GM12873 (cell line): ENCODE results near the gene KRT35.

ENCODE experiments used
- TF ChIP-seq, protein P1 (sequence below): IDR thresholded peaks from 2 replicates; pipeline ENCODE4 v1.5.1; 2012; ENCODE audit warnings: low read depth, mild to moderate bottlenecking, moderate library complexity, low read length, control low read depth; ENCODE audit not compliant: insufficient read depth; ENCODE audit errors: missing control alignments

KRT35 gene

DNA sequence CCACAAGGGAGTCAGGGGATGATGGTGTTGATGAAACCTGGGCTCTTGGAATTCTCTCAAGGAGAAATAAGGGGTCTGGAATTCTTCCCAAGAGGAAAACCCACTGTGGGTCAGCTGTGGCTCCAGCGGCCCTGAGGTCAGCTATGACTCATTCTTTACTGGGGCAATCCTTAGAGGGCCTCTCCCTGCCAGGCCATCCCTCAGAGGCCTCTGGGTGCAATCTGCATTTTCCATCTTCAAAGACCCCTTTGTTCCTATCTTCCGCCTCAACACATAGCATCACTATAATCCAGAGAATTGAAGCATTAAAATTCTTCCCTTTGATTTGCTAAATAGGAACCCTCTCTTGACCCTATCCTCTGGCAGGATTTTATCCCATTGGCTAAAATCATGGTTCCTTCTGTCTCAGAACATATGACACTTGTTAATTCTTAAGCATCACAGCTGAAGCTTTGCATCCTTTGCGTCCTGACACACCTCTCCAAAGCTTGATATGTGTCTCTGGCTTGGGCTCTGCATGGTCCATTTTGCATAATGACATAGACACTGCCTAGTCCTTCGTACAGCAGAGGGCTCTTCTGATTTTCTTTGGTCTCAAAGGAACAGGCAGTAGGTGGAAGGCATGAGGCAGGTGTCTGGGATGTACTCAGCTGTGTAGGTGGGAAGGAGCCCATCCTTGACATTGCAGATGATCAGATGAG lies 52.2 kb downstream of the KRT35 start:
- TF ChIP-seq, protein P1, sequence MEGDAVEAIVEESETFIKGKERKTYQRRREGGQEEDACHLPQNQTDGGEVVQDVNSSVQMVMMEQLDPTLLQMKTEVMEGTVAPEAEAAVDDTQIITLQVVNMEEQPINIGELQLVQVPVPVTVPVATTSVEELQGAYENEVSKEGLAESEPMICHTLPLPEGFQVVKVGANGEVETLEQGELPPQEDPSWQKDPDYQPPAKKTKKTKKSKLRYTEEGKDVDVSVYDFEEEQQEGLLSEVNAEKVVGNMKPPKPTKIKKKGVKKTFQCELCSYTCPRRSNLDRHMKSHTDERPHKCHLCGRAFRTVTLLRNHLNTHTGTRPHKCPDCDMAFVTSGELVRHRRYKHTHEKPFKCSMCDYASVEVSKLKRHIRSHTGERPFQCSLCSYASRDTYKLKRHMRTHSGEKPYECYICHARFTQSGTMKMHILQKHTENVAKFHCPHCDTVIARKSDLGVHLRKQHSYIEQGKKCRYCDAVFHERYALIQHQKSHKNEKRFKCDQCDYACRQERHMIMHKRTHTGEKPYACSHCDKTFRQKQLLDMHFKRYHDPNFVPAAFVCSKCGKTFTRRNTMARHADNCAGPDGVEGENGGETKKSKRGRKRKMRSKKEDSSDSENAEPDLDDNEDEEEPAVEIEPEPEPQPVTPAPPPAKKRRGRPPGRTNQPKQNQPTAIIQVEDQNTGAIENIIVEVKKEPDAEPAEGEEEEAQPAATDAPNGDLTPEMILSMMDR, result no peak
